GM12878 (cell line): ENCODE data around the gene CHIT1. TPM values are rescaled to one million over a fixed set of nuclear protein-coding genes. Genes with fewer than 3 reads are reported as not detected.
A peak's percentile ranks its signal among the peaks of the same experiment; 100 is the strongest.

ENCODE experiments used
- CREB1 ChIP-seq: IDR thresholded peaks from 2 replicates; pipeline ENCODE4 v1.6.1; 2012; ENCODE audit warnings: low read depth, mild to moderate bottlenecking, inconsistent platforms
- CREM ChIP-seq: IDR thresholded peaks from 2 replicates; pipeline ENCODE4 v1.6.1; 2014; ENCODE audit warnings: antibody characterized with exemption, low read depth
- DPF2 ChIP-seq: fragments of 450-650 bp; IDR thresholded peaks from 2 replicates; pipeline ENCODE4 v1.6.1; 2017; ENCODE audit warnings: mild to moderate bottlenecking
- HCFC1 ChIP-seq: fragments of 150-350 bp; IDR thresholded peaks from 2 replicates; pipeline ENCODE4 v1.6.1; 2014; ENCODE audit warnings: low read length
- RAD51 ChIP-seq: fragments of 450-650 bp; IDR thresholded peaks from 2 replicates; pipeline ENCODE4 v1.6.1; 2016; ENCODE audit warnings: moderate library complexity, mild to moderate bottlenecking, inconsistent platforms
- RFX5 ChIP-seq: IDR thresholded peaks from 2 replicates; pipeline ENCODE4 v1.6.1; 2011; ENCODE audit warnings: low read depth, low read length, improper control_type of control experiment
- RUNX3 ChIP-seq: IDR thresholded peaks from 2 replicates; pipeline ENCODE4 v1.6.1; 2012; ENCODE audit warnings: low read length, inconsistent platforms
- SIX5 ChIP-seq: IDR thresholded peaks from 2 replicates; pipeline ENCODE4 v1.6.1; 2011; ENCODE audit warnings: mild to moderate bottlenecking, low read depth, low read length, moderate library complexity; ENCODE audit not compliant: severe bottlenecking
- STAT3 ChIP-seq: IDR thresholded peaks from 2 replicates; pipeline ENCODE4 v1.6.1; 2011; ENCODE audit warnings: low read depth, low read length, improper control_type of control experiment
- TCF12 ChIP-seq: IDR thresholded peaks from 2 replicates; pipeline ENCODE4 v1.6.1; 2011; ENCODE audit warnings: low read depth, mild to moderate bottlenecking, low read length
- polyA plus RNA-seq, 11 experiments: library from polyadenylated mRNA; depleted of rRNA in 4 of 11; unstranded in 6 of 11; stranded (reverse) in 5 of 11; fragments of >200 nt; fragmentation: Nextera tagmentation in 4 of 11; fragmentation: Illumina TruSeq in 1 of 11; extraction: Ambion mirVana in 4 of 11; extraction: Trizol in 1 of 11; gene quantifications; 1 replicate in 1 of 11; 2 replicates in 10 of 11; pipeline versions ENCODE4 v1.2.1 to v1.2.3, GENCODE V29; 2011 to 2016; ENCODE audit warnings: inconsistent platforms in 2 of 11, missing spikeins in 2 of 11, low read depth in 1 of 11
- total RNA-seq, 4 experiments: library from RNA; depleted of rRNA in 3 of 4; stranded (reverse); fragments of >200 nt in 3 of 4; fragmentation: Illumina TruSeq in 1 of 4; extraction: Trizol in 1 of 4; gene quantifications; 2 replicates each; pipeline versions ENCODE4 v1.2.1 to v1.2.3, GENCODE V29; 2013 to 2021
- TF ChIP-seq, protein P1 (sequence below): fragments of 450-650 bp; formaldehyde crosslinking; IDR thresholded peaks from 2 replicates; pipeline ENCODE4 v1.5.0; 2022; ENCODE audit warnings: mild to moderate bottlenecking, missing genetic modification characterization
- TF ChIP-seq, protein P2 (sequence below): IDR thresholded peaks from 2 replicates; pipeline ENCODE4 v1.6.1; 2011; ENCODE audit warnings: low read depth, mild to moderate bottlenecking, low read length, moderate library complexity, borderline replicate concordance; ENCODE audit errors: extremely low read depth
- TF ChIP-seq, protein P3 (sequence below): fragments of 450-650 bp; IDR thresholded peaks from 2 replicates; pipeline ENCODE4 v1.6.1; 2018; ENCODE audit warnings: borderline replicate concordance, mild to moderate bottlenecking; ENCODE audit not compliant: partially characterized antibody

CHIT1 gene
- total and polyA plus RNA-seq, 10 of the 15 experiments (the other 5 are each of a cell fraction or from before 2014, with no cell fraction given) = 0.02 to 2.1 (median 0.76) TPM

DNA sequence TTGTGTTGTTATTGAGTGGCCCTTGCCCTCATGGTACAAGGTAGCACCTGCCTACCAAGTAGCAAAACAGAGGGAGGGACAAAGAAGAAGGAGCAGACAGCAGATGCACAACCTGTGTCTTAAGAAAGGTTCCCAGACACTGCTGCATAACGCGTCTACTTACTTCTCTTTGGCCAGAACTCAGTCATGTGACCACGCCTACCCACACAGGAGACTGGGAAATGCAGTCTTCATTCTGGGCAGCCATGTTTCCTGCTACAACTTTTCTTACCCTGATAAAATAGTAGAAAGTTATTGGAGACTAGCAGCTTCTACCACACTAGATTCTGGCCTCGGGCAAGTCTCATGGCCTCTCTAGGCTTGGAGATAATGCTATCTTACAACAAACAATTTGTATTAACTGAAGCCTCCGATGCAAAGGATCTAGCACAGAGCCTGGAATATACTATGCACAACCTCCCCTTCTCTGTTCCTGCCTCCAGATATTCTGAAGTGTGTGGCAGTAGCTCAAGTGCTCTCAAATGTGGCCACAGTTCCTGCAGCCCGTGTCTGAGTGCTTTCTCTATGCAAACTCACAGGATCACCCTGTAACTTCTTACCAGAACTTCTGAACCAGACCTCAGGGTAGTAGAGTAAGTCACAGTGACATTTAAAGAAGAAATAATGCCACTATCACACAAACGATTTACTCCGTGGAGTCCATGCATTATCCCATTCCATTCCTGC, 41.7 kb upstream of the CHIT1 start (continued):
- TF ChIP-seq, protein P1, sequence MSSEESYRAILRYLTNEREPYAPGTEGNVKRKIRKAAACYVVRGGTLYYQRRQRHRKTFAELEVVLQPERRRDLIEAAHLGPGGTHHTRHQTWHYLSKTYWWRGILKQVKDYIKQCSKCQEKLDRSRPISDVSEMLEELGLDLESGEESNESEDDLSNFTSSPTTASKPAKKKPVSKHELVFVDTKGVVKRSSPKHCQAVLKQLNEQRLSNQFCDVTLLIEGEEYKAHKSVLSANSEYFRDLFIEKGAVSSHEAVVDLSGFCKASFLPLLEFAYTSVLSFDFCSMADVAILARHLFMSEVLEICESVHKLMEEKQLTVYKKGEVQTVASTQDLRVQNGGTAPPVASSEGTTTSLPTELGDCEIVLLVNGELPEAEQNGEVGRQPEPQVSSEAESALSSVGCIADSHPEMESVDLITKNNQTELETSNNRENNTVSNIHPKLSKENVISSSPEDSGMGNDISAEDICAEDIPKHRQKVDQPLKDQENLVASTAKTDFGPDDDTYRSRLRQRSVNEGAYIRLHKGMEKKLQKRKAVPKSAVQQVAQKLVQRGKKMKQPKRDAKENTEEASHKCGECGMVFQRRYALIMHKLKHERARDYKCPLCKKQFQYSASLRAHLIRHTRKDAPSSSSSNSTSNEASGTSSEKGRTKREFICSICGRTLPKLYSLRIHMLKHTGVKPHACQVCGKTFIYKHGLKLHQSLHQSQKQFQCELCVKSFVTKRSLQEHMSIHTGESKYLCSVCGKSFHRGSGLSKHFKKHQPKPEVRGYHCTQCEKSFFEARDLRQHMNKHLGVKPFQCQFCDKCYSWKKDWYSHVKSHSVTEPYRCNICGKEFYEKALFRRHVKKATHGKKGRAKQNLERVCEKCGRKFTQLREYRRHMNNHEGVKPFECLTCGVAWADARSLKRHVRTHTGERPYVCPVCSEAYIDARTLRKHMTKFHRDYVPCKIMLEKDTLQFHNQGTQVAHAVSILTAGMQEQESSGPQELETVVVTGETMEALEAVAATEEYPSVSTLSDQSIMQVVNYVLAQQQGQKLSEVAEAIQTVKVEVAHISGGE = no peak
- TF ChIP-seq DPF2 = no peak
- TF ChIP-seq HCFC1 = peak; percentile 89
- TF ChIP-seq RUNX3 = peak; percentile 64; the same call in 1 of the 2 replicates
- TF ChIP-seq, protein P2, sequence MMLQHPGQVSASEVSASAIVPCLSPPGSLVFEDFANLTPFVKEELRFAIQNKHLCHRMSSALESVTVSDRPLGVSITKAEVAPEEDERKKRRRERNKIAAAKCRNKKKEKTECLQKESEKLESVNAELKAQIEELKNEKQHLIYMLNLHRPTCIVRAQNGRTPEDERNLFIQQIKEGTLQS = peak; percentile 80; the same call in 1 of the 2 replicates
- TF ChIP-seq CREM = peak; percentile 65; the same call in 1 of the 2 replicates
- TF ChIP-seq, protein P3, sequence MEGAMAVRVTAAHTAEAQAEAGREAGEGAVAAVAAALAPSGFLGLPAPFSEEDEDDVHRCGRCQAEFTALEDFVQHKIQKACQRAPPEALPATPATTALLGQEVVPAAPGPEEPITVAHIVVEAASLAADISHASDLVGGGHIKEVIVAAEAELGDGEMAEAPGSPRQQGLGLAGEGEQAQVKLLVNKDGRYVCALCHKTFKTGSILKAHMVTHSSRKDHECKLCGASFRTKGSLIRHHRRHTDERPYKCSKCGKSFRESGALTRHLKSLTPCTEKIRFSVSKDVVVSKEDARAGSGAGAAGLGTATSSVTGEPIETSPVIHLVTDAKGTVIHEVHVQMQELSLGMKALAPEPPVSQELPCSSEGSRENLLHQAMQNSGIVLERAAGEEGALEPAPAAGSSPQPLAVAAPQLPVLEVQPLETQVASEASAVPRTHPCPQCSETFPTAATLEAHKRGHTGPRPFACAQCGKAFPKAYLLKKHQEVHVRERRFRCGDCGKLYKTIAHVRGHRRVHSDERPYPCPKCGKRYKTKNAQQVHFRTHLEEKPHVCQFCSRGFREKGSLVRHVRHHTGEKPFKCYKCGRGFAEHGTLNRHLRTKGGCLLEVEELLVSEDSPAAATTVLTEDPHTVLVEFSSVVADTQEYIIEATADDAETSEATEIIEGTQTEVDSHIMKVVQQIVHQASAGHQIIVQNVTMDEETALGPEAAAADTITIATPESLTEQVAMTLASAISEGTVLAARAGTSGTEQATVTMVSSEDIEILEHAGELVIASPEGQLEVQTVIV = no peak
- peak; percentile 73; the same call in 1 of the 2 replicates for TF ChIP-seq CREB1
- peak; percentile 88 for TF ChIP-seq SIX5
- no peak for TF ChIP-seq STAT3
- TF ChIP-seq RFX5 = peak; percentile 69
- TF ChIP-seq RAD51 = peak; percentile 96
- TF ChIP-seq TCF12 = no peak
